GM21423 (cell line): ENCODE data around the gene WDR48.

Experiments used
- ATAC-seq: cut with Tn5 transposase; IDR thresholded peaks from one replicate; pipeline ENCODE4 v1.9.1; 2021; ENCODE audit warnings: mild to moderate bottlenecking, moderate library complexity; ENCODE audit not compliant: unreplicated experiment

The WDR48 gene

DNA sequence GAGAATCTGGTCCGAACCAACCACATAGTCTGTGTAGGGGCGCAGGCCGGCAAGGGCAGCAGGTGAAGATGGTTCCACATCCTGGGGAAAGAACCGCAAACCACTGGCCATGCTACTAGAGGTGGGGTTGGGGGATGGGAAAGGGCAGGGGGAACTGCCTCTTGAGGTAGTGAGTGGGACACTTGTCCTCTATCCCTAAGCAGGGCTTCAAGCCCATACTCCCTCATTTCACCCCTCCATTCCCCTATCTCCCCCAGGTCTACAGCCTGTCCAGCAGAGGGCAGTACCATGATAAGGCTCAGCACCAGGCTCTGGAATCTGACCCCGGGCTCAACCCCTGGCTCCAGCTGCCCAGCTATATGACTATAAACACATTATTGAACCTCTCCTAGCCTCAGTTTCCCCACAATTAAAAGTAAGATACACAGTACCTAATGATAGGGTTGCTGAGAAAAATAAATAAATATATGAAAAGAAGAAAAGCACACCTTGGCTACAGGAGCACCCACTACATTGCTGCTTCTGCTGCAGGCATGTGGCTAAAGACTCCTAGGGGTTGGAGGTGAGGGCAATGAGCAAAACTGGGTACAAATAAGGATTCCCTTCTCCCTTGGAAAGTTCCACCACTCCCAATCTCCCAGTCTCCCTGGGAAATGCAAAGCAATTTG lies 49.3 kb downstream of the WDR48 start:
- no peak for ATAC-seq

DNA sequence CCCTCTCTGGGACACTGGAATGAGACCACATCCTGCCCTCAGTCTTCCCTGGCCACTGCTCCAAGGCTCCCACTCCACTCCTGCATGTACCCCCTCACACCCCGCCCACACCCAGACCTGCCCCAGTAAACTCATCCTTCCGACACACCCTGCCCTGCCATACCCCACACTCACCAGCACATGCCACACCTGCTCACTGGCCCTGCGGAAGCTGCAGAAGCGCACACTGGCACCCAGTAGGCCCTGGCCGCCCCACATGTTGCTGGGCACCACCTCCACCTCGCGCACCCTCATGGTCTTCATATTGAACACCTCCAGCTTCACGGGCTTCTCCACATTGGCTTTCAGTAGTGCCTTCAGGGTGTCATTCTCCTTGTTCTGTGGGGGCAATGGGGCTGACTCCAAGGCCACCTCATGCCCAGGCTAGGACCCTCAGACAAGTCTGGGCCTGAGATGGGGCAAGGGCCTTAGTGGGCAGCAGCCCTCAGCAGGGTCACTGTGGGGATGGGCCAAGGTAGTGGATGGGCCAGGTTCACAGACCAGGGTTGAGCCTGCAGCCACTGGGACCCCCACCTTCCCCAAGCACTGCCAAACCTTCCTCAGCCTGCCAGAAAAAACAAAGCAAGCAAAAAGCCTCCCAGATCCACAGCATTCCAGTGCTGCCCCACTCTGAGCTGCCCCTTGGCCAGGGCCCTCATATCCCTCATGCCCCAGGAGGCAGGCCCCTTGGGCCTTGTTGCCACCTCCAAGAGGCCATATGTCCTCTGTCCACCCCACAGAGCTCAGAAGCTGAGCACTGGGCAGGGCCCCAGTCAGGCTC lies 50.9 kb downstream of the WDR48 start:
- no peak for ATAC-seq

DNA sequence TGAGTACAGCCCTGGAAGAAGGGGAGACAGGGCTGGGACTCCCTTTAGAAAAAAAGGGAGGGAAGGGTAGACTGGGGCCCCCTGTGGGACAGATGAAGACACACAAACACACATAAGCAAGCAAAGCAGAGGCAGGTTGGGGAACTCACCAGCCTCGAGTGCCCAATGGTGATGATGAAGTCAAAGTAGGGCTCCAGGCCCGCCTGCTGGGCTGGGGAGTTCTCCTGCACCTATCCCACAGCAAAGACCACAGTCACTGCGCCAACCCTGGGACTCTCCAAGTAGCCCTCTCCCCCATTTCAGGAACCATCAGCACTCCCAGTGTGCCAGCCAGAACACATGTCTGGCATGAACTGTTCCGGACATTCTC lies 51.5 kb downstream of the WDR48 start:
- ATAC-seq: no peak

DNA sequence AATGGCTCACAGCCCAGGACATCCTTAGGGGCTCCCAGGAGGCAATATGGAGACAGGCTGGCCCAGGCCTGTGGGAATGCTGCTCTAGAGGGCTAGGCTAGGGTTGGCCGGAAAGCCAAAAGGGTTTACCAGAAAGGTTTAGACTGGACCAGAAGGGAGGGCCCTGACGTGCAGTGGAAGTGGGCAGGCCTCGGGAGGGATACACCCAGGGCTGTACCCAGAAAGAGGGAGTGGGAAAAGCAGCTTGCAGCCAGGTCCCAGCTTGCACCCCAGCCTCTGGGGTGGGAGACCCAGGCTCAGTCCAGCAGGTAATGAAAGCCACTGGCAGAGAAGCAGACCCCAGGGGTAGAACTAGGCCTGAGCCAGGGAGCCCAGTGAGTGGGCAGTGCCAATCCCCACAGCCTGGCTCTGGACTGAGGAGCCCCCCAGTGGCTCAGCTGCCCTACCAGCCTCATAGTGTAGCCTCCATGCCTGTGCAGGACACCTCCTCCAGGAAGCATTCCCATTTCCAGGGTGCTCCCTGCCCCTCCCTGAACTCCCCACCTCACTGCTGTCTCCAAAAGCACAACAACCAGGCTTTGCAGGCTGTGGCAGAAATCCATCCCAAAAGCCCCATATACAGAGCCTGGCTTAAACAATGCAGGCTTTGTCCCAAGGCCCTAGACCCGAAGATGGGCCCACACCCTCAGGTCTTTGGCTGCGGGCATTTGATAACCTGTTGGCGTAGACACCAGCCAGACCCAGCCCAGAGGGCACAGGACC lies 52.2 kb downstream of the WDR48 start:
- no peak for ATAC-seq

DNA sequence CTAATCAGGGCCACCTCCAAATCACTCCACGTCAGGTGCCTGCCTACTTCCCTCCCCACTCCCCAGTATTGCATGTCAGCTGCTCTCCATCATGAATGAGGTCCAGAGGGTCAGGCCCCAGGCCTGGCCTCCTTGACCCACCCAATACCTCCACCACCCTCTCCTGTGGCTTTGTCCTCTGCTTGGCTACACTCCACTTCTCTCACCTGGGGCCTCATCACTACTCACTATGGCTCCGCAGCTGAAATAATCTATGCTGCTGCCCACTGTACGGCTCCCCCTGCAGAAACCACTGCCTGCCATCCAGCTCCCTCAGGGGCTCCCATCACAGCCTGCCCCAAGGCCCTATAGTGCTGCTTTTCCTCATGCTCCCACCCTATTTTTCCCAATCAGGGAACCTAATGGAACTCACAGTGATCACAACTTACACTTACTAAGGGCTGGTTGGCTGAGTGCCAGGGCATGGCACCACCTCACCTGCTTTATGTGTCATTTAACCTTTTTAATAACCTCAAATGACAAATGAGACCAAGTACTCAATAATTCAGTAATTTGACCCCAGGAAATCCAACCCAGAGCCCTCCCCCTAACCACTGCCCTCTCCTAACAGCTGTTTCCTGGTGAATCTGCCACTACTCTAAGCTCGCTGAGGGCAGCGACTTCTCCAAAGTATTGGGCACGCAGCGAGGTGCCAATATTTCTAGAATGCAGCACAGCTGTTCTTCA lies 53.3 kb downstream of the WDR48 start:
- no peak for ATAC-seq

DNA sequence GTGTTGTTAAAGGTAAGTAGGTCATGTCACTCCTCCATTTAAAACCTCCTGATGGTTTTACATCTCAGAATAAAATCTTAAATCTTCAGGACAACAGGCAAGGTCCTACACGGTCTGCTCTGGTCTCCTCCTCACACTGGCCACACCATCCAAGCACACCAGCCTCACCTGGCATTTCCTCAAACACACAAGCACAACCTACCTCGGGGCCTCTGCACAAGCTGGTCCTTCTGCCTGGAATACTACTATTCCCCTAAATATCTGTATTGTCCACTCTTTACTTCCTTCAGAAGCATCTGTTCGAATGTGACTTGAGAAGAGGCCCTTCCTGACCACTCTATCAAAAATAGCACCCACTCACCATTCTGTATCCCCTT lies 53.9 kb downstream of the WDR48 start:
- no peak for ATAC-seq

DNA sequence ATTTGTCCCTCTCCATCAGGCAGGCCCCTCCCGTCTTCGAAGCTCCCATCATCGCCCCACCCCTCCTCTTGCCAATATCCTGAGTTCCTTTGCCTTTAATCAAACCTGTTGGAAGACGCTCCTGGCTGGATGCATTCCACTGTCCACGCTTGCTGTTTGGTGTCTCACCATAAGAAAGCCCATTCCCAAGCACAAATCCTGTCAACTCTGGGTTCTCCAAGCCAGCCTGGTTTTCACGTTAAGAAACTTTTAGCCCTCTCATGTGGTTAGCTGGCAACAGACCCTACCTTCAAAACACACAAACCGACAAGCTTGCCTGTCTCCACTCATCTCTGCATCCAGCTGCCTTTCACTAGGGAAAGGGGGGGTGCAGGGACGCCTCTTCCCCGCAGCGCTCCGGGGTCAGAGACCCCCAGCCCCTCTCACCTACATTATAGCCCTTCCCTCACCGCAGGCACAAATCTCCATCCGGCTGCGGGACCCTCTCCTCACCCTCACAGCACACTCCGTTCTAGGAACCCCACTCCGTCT lies 54.5 kb downstream of the WDR48 start:
- no peak for ATAC-seq

DNA sequence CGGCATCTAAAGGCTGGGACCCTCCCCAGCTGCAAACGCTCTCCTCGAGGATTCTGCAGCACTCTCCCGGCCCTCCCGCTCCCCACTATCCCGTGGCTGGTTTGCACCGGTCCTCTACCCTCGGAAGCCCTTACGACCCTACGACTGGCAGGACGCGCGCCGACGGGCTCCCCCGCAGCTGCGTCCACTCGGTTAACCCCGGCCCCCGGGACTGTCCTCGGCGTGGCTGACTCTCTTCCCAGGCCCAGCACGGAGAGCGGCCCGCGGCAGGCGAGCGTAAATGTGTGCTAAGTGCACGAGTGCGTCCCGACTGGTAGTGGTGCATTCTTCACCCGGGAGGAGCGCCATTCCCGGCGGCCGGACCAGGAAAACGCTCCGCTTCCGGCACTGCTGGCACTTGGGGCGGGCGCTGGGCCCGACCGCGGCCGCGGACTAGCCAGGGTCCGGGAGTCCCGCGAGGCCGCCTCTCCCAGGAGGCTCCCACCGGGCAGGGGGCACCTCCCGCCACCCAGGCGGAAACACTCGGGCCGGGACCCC lies 55.1 kb downstream of the WDR48 start:
- ATAC-seq: no peak

DNA sequence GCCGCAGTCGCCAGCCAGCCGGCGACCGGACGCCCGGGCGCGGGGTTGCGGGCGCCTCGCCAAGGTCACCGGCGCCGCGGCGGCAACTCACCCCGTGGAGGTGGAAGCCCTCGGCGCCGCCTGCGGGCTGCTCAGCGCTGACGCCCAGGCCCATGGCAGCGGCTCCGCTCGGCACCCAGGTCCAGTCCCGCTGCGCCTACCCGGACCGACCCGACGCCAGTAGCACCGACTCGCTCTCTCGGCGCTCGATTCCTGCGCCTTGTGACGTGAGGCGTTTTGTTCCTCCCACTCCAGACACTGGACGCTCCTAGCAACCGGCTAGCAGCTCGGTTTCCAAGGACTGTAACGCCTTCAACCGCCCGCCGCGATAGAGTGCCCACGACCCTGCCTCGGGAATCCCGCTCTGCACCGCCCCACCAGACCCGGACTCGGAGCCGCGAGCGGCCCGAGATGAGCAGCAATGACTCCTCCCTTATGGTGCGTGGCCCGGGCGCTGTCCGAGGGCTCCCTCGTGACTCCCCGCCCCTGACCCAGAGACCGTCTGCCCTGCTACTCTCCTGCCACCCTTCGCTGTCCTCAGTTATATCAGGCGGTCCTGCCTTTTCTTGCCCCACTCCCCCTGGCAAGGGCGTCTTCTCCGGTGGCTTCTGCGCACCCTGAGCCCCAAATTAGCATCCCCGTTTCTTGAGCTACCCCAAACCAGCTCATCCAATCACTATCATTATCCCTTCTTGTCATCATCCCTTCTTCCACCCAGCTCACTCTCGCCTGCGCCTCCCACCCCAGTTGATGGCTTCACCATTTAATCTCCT lies 55.8 kb downstream of the WDR48 start, which contains the start of the genes GORASP1 and TTC21A:
TSS of gene GORASP1 (minus strand) at position 240 of the 812 bp plus-strand sequence. CDS start at position 154, 86 bp downstream.
TSS of gene TTC21A (plus strand) at position 293 of the 812 bp plus-strand sequence. CDS start at position 451, 158 bp downstream.
- ATAC-seq: peak; percentile 35

DNA sequence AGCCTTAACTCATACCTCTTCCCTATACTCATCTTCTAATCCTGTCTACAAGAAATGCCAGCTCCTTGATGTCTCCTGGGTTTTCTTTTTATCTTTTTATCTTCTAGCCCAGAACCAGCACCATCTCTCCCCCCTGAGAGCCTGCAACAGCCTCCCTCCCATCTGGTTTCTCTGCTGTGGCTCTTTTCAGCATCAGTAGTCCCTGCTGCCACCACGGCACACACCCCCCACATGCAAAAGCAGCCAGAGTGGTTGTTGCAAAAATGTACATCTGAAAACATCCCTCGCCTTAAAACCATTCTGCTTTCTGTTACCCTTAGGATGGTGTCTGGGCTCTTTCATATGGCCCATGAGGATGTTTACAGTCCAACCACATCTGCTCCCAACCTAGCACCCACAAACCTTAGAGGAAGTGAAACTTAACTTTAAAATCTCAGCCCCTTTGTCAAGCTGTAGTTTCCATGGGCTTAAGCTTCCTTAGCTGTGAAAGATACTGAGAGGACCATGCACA lies 56.4 kb downstream of the WDR48 start:
- ATAC-seq: peak; percentile 85

DNA sequence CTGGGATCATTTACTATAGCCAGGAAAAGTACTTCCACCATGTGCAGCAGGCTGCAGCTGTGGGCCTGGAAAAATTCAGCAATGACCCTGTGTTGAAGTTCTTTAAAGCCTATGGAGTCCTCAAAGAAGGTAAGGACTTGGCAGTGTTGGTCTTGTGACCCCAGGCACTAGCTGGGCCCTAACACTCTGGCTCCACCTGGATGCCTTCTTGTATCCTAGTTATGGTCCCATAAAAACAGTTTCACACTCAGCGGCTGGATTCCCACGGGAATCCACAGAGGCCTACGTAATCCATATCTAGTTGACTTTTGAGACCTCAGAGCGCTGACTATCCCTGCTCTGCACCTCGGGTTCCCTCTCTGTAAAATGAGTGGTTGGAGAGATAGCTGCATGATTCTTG lies 57.3 kb downstream of the WDR48 start:
- no peak for ATAC-seq

DNA sequence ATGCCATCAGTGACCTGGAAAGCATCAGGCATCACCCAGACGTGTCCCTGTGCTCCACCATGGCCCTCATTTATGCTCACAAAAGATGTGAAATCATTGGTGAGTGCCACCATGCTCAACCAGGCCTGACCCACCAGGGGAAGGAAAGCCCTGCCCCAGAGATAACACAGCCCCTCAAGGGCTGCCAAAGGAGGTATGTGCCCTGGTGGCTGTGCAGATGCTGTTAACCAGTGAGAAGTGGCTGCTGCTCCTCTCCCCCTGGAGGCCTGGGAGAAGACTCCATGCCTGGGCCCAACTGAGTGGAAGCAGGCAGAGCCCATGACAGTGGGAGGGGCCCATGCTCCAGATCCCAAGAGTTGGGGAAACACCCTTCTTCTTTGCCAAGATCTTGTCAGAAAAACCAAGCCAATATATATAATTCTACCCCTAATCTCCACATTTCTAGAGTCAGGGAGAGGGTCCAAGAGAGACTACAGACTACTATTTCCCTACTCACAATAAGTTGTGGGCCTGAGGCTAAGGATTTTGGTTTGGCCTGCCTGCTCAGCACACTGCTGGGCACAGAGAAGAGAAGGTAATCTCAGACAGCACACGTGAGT lies 58.3 kb downstream of the WDR48 start:
- ATAC-seq: no peak

DNA sequence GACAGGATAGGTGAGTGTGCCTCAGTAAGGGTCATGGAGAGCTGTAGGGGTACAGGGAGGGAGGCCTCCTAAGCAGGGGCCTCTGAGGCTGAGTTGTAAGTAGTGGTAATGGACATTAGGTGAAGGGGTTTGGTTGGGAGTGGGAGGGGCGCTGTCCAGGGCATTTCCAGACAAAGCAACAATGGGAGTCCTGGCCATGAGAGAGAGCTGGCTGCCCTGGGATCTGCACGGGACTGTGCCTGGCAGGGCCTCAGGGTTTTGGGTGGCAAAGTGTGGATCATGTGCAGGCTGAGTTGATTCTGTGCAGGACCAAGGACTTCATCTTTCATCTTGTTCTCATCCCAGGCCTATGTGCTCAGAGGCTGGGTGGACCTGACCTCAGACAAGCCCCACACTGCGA lies 60.3 kb downstream of the WDR48 start:
- no peak for ATAC-seq

DNA sequence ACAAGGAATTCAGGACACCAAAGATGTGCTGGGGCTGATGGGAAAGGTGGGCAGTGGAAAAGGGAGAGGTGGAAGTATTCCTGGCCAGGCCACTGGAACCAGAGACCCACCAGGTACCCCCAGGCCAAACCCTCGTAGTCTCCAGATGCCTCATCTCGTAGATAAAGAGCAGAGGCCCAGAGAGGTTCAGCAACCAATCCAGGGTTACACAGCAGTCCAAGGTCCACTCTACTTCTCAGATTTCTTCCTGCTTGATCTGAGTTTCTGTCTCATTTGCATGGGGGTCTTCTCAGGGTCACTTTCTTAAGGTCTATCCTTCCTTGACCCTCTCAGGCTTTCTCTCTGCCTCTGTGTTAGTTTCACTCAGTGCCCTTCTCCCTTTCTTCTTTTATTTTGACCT lies 60.7 kb downstream of the WDR48 start:
- no peak for ATAC-seq

DNA sequence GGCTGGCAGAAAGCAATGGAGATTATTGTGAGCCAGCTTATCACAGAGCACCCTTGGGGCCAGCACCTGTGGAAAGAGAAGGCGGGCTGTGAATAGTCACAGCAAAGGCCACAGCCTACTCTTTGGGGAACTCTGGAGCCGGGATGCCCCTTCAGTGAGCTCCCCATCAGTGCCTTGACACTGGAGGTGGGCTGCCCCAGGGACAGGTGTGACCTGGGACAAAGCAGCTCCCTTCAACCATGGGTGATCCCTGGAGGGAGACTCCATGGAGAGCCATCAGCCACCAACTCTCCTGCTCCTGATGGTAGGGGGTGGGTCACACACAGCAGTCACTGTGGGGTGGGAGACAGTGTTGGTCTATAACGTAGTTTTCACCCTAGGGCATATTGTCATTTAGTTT lies 61.5 kb downstream of the WDR48 start:
- no peak for ATAC-seq

DNA sequence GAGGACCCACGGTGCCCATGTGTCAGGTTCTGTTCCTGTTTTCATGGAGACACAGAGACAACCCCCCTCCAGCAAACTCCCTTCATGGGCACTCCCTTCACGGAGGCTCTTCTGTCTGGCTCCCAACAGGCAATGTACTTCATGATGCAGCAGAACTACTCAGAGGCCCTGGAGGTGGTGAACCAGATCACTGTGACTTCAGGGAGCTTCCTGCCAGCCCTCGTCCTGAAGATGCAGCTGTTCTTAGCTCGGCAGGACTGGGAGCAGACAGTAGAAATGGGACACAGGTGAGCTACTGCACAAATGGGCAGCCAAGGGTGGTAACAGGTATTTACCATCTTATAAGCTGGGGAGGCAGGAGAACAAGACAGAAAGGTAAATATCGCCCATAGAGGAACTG lies 62.6 kb downstream of the WDR48 start:
- ATAC-seq: no peak

DNA sequence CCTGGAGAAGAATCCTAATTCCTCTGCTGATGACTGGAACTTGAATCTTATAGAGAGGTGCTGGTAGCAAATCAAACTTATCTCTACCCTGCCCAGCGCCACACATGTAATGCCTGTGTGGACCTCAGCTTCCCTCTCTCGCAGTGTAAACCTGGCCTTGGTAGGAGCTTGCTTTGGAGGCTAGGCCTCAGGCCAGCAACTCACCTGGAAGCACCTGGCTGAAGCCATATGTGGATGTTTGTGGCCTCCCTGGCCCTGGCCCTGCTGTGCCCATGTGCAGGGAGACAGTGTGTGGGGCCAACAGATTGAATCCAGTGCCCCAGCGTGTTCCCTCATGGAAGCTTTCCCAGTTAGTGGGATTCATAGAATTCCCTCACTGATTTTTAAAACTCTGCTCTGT lies 64.1 kb downstream of the WDR48 start:
- ATAC-seq: no peak

DNA sequence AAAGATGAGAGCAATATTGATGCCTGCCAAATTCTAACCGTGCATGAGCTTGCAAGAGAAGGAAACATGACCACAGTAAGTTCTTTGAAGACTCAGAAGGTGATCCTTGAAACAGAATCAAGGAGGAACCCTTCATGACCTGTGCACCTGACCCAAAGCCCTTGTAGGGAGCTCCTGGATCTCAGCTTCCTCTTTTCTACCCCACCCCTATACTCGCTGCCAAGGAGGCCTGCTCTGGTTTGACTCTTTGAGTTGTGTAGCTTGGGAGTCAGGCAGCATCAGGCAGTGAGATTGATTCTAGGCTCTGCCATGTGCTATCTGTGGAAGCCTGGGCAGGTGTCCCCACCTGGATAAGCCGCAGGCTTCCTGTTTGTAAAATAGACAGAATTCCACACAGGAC lies 66.3 kb downstream of the WDR48 start:
- ATAC-seq: no peak
